ENCODE data around the gene RNF4.
"Not testable (repeated sequence)": the region's sequence is repeated elsewhere in the genome, so short reads cannot be mapped to it uniquely, and the experiment has no call there.

DNA sequence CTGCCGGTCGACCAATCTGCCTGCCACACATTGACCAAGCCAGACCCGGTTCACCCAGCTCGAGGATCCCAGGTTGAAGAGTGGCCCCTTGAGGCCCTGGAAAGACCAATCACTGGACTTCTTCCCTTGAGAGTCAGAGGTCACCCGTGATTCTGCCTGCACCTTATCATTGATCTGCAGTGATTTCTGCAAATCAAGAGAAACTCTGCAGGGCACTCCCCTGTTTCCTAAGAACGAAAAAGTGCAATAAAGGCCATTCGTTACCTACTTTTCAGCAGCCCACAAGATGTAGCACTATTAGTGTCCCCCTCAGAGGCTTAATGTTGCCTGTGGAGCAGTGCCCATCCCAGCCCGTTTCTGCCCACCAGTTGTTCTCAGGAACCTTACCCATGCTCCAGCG lies 45.3 kb downstream of the RNF4 start:
- TF ChIP-seq EZH2 (IDR thresholded peaks at IDR 0.05; ENCODE audit: low read length, missing control alignments), result not testable (repeated sequence)
- TF ChIP-seq, protein P1, sequence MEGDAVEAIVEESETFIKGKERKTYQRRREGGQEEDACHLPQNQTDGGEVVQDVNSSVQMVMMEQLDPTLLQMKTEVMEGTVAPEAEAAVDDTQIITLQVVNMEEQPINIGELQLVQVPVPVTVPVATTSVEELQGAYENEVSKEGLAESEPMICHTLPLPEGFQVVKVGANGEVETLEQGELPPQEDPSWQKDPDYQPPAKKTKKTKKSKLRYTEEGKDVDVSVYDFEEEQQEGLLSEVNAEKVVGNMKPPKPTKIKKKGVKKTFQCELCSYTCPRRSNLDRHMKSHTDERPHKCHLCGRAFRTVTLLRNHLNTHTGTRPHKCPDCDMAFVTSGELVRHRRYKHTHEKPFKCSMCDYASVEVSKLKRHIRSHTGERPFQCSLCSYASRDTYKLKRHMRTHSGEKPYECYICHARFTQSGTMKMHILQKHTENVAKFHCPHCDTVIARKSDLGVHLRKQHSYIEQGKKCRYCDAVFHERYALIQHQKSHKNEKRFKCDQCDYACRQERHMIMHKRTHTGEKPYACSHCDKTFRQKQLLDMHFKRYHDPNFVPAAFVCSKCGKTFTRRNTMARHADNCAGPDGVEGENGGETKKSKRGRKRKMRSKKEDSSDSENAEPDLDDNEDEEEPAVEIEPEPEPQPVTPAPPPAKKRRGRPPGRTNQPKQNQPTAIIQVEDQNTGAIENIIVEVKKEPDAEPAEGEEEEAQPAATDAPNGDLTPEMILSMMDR (conservative IDR thresholded peaks at IDR 0.05 in 1 of 2, IDR thresholded peaks at IDR 0.05 in 1 of 2; ENCODE audit: low read depth in 1 of 2, low read length in 2 of 2), result not testable (repeated sequence)

Measured in fibroblast of lung (primary cell).